Activated CD4-positive, alpha-beta T cell treated with anti-CD3 and anti-CD28 coated beads for 24 hours (primary cell): ENCODE data around the gene TAF8.
A peak's percentile ranks its signal among the peaks of the same experiment; 100 is the strongest.
"Not testable (repeated sequence)": the region's sequence is repeated elsewhere in the genome, so short reads cannot be mapped to it uniquely, and the experiment has no call there.

ENCODE experiments used
- DNase-seq, 2 donors: peaks; one replicate each; pipeline ENCODE4 v3.0.0-alpha.2; 2020; ENCODE audit warnings: low read depth in 2 of 2

The TAF8 gene, protein sequence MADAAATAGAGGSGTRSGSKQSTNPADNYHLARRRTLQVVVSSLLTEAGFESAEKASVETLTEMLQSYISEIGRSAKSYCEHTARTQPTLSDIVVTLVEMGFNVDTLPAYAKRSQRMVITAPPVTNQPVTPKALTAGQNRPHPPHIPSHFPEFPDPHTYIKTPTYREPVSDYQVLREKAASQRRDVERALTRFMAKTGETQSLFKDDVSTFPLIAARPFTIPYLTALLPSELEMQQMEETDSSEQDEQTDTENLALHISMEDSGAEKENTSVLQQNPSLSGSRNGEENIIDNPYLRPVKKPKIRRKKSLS

GRCh38 chr6:42050297-42051267, at the start of gene TAF8:
Gene TAF8 (plus strand): TSS chr6:42050524. CDS start chr6:42050542, 18 bp downstream.
- peak; percentile 77 to 84 for DNase-seq

DNA sequence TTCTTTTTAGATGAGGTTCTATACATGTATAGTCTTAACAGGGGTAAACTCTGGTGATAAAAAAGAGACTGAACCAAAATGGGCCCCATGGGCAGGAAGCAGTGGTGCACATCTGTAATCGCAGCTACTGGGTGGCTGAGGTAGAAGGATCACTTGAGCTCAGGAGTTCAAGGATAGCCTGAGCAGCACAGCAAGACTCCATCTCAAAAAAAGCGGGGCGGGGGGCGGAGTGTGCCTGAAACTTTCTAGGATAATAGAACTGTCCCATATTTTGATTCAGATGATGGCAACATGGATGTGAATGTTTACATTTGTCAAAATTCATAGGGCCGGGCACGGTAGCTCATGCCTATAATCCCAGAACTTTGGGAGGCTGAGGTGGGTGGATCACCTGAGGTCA, 48.8 kb upstream of the TAF8 start:
- no peak for DNase-seq

- not testable (repeated sequence) for DNase-seq
Measured at GRCh38 chr6:42003658-42004057, 46.7 kb upstream of the TAF8 start.

DNA sequence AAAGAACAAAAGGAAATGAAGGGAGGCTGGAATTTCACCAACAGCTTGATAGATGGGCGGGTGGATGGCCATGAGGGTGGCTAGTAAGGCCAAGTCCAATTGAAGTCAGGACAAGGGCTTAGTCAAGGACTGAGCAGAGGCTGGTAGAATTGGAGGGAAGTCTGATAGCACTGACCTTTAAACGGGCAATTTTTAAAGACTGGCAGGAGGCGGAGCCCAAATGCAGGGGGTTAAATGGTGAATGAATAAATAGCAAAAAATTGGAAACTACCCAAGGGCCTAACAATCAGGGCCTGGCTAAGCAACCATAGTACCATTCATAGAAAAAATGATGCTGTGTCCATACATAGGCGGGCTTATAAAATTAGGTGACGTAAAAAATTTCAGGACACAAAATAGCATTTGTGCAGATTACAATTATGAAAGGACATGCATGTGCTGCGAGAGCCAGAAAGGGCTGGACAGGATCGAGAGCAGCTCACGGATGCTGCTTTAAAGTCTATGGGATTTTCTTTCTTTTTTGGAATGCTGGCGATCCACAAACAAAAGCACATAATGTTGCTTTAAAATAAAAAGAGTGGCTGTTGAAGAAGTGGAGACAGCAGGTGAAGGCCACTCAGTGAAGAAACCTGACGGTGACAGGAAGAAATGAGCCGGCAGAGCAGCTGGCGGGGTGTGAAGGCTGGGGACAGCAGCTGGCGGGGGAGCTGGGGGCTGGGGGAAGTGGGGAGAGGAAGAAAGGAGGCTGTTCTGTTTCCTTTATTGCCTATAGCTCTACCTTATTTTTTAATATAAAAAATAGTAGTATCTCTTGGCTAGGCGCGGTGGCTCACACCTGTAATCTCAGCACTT, 42.8 kb upstream of the TAF8 start:
- no peak for DNase-seq

- not testable (repeated sequence) for DNase-seq
Measured at GRCh38 chr6:42008138-42008528, 42.2 kb upstream of the TAF8 start.

- DNase-seq, result no peak
Measured at GRCh38 chr6:42009844-42010184, 40.5 kb upstream of the TAF8 start.

DNA sequence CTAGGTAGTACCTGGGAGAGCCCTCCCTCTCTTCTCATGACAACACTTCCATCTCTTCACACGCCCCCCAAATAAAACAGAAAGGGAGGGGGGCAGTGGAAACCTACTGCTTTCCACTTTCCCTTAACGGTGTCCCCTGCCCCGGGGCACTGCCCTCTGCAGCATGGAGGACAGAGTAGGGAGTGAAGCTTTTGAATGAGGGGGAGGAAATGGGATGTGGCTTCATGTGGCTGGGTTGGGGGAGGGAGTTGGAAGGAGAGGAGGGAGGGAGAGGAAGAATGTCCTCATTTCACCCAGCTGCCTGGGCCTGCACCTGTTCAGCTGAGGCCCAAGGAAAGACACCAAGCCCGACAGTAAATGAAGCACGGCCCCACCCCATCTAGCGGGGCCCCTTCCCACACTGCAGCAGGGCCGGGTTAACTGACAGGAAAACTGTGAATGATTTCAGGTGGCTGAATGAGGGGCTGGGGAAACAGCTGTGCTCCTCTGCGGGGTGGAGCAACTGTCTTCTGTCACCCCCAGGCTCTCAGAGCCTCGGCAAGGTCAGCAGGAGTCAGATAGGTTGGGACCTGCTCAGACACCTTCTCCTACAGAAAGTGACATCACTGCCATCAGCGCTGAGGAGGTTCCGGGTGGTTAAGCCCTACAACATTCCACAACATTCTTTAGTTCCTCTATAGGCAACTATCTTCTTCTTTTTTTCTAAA, 40.0 kb upstream of the TAF8 start:
- no peak for DNase-seq

DNA sequence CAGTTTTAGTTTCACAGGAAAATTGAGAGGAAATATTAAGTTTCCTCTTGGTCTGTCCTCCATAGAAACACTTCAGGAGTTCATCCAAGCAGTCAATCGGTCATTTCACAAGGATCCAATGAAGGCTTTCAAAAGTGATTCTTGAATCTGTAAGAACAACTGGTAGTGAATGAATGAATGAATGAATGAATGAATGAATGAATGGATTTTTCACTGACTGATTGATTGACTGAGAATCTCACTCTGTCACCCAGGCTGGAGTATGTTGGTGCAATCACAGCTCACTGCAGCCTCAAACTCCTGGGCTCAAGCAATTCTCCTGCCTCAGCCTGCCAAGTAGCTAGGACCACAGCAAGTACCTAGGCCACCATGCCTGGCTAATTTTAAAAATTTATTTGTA, 39.4 kb upstream of the TAF8 start:
- no peak for DNase-seq

DNA sequence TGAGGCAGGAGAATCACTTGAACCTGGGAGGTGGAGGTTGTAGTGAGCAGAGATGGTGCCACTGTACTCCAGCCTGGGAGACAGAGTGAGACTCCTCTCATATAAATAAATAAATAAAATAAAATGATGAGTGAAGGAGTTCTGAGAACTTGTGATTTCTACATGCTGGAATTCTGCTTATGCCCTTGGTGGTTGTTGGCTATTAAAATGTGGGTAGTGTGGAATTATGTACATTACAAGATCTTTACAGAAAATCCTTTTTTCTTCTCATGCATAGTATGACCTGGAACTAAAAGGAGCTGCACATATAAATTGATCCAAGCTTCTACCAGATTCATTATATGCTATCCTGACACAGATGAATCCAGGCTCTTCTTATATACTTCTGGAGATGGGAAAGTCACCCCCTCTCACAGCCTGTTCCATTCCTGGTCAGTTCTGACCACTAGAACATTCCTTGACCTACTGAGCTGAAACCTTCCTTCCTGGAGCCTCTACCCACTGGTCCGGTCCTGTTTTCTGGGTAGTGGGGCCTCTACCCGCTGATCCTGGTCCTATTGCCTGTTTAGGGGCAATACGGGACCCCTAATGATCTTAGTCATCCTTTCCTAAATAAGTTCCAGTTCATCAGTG, 37.7 kb upstream of the TAF8 start:
- DNase-seq, result no peak

DNA sequence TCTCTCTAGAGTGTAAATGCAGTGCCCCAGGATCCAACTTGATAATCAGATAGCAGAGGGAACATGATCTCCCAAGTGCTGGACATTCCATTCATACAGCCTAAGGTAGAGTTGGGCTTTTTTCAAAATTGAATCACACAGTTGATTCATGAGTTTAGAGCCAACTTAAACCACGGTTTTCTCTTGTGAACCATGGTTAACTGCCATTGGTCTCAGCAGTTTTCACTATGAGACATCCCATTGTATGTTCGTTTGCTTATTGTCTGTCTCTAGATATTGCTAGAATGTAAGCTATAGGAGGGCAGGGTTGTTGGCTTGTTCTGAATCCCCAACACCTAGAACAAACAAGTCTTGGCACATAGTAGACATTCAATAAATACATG, 37.2 kb upstream of the TAF8 start:
- no peak for DNase-seq

DNA sequence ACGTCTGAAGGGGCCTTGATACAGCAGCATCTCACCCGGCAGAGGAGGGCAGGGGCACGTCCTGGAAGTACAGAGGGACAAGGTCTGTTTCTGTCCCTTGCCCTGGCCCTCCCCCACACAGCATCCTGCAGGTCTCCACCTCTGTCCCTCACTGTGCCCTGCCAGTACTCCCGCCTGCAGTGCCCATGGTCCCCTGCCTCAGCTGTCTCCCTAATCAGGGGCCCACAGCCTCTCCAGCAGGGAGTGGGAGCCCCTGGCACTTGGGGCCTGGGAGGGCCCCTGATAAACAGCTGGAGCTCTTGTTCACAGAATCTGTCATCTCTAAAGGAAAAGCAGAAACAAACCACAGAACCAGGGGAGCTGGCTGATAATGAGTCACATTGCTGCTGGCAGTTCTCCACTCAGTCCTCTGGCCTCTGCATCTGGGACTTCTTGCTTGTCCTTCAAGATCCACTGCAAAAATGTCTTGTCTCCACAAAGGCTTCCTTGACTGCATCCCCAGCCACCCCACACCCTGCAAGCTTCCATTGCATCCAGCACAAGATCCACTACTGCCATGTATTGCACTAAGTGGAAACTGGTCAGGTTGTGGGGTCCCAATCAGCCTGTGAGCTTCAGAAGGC, 33.2 kb upstream of the TAF8 start:
- DNase-seq, result no peak

- DNase-seq, result no peak
Measured at GRCh38 chr6:42020967-42021366, 29.4 kb upstream of the TAF8 start.

GRCh38 chr6:42021847-42022754, 28.2 kb upstream of the TAF8 start:
- DNase-seq, result peak in 1 of 2 donors; percentile 56

- no peak for DNase-seq
Measured at GRCh38 chr6:42022755-42023384, 27.5 kb upstream of the TAF8 start.

DNA sequence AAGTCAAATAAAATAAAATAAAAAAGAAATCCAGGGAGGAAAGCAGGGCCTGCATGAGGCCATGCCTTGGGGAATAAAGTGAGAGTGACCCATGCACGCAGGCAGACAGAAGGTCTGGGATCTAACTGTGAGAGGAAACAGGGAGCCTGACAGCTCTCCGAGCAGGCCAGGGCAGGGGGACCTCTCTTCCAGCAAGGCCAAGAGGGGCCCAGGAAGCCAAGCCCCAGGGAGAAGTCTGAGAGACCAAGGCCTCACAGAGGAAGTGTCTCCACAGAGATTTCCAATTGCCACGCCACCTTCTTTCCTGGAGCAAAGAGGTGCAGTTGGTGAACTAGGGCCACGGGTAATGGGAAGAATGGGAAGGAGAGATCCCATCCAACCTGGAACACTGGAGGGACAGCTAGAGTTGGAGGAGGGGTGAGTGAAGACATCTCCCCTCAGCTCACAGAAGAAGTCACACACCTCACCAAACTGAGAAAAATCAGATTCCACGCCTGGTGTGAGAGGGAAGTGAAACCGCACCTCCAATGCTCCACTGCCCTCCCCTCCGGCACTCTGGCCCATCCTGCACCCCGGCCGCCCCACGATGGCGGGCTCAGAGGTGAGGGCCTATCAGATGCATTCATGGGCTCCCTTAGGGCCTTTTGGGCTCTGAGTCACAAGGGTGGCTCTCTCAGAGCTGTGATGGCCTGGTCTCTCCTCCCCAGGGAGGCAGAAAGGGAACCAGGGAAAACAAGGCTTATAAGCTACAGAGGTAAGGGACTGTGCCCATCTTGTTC, 25.1 kb upstream of the TAF8 start:
- DNase-seq, result no peak

- no peak for DNase-seq
Measured at GRCh38 chr6:42025845-42026243, 24.5 kb upstream of the TAF8 start.

GRCh38 chr6:42026540-42026939, 23.8 kb upstream of the TAF8 start:
- no peak for DNase-seq
